ENCODE measurements around the gene SLCO4A1. TPM values are rescaled to one million over a fixed set of nuclear protein-coding genes. Genes with fewer than 3 reads are reported as not detected.
A peak's percentile ranks its signal among the peaks of the same experiment; 100 is the strongest.

Gene SLCO4A1
- total and polyA plus RNA-seq, 2 donors (not counting 1 experiment from before 2014, with no cell fraction given) = 2.1 to 79.5 TPM

DNA sequence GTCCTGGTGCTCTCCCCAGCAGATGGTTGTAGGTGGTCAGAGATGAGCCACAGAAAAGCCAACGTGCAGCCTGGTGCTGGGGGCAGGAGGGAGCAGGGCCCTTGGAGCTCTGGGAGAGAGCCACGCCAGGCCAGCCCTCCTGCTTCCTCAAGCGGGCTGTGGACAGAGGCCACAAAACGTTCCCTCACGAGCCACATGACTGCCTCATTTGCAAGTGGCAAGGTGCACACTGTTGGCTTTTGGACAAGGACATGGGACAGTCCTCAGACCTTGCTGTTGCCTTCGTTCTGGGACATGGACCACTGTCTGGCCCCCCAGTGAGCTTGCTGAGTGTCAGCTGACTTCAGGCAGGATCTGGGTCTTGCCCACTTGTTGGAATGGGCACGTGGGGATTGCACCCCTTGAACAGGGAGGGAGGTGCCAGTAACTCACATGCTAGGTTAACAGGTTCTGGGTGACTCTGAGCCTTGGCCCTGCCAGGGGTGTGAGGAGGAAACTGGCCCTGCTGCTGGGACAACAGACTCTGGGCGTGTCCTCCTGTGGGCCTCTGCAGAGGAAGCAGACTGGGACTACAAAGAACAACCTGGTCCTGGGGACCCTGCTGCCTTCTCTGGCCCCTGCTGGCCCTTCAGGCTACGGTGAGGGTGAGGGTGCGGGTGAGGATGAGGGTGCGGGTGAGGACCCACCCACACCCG lies 2.6 kb downstream of the SLCO4A1 start:
- CTCF ChIA-PET = interaction anchor here (6.3 kb wide), 1 partner anchor 19 kb away, joined by 58 read pairs; no protein-coding TSS in a partner anchor
- Histone ChIP-seq H3K9me3 (ENCODE audit: control extremely low read depth in 1 of 3, control insufficient read depth in 2 of 3, insufficient read depth in 1 of 3, low read length in 2 of 3) (no peaks in the 10 kb centered on the region), H3K36me3 (replicated peaks in 1 of 2; ENCODE audit: control extremely low read depth in 1 of 2, control insufficient read depth in 1 of 2, extremely low read depth in 1 of 2, insufficient read depth in 2 of 2, low read length in 1 of 2) (peaks cover 0 to 2% of the 10 kb centered on the region in 2 experiments), H3K9ac (ENCODE audit: low read length) (no peak overlapping the region), H3K27me3 (replicated peaks in 1 of 4; ENCODE audit: control extremely low read depth in 1 of 4, control insufficient read depth in 3 of 4, insufficient read depth in 4 of 4, low read length in 3 of 4) (peaks cover 0 to 3% (median 0%) of the 10 kb centered on the region in 4 experiments), H3K79me2 (ENCODE audit: control insufficient read depth, insufficient read depth, low read length) (peaks cover 68% of the 10 kb centered on the region), H3K4me3 (ENCODE audit: control extremely low read depth in 1 of 5, extremely low read depth in 1 of 5, insufficient read depth in 1 of 5, low read depth in 2 of 5, low read length in 4 of 5) (no peak overlapping the region), H4K20me1 (ENCODE audit: control insufficient read depth, insufficient read depth, low read length, poor library complexity, severe bottlenecking) (peaks cover 37% of the 10 kb centered on the region), H3K27ac (ENCODE audit: low read length in 2 of 2) (no peak overlapping the region), H2AFZ (ENCODE audit: insufficient read depth, low read depth, low read length, poor library complexity, severe bottlenecking) (no peak overlapping the region), H3K4me2 (replicated peaks; ENCODE audit: low read depth, low read length, poor library complexity, severe bottlenecking) (peak overlapping the region; percentile 33), H3K4me1 (ENCODE audit: control insufficient read depth in 2 of 2, insufficient read depth in 2 of 2, low read length in 2 of 2) (peaks cover 49 to 64% of the 10 kb centered on the region in 2 donors)
- POLR2A ChIA-PET = no interaction called here
- no peaks in the 10 kb centered on the region for H3K27me3 Mint-ChIP-seq
- TF ChIP-seq, protein P1, sequence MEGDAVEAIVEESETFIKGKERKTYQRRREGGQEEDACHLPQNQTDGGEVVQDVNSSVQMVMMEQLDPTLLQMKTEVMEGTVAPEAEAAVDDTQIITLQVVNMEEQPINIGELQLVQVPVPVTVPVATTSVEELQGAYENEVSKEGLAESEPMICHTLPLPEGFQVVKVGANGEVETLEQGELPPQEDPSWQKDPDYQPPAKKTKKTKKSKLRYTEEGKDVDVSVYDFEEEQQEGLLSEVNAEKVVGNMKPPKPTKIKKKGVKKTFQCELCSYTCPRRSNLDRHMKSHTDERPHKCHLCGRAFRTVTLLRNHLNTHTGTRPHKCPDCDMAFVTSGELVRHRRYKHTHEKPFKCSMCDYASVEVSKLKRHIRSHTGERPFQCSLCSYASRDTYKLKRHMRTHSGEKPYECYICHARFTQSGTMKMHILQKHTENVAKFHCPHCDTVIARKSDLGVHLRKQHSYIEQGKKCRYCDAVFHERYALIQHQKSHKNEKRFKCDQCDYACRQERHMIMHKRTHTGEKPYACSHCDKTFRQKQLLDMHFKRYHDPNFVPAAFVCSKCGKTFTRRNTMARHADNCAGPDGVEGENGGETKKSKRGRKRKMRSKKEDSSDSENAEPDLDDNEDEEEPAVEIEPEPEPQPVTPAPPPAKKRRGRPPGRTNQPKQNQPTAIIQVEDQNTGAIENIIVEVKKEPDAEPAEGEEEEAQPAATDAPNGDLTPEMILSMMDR (IDR thresholded peaks at IDR 0.05) = no peak
- no peak for TF ChIP-seq EZH2 (IDR thresholded peaks at IDR 0.05; ENCODE audit: borderline replicate concordance, insufficient read depth, low read depth, low read length, poor library complexity, severe bottlenecking)
- H3K4me3 Mint-ChIP-seq = peak overlapping the region; percentile 89
- peak overlapping the region; percentile 26 for H3K27ac Mint-ChIP-seq
- no peak for DNase-seq
- peaks cover 57% of the 10 kb centered on the region for H3K4me1 Mint-ChIP-seq
- ATAC-seq (ENCODE audit: low read depth) = no peak
- H3K9me3 Mint-ChIP-seq (ENCODE audit: insufficient read depth) = no peaks in the 10 kb centered on the region
- intact Hi-C loops (cut with micrococcal nuclease) = loop anchor here (10.0 kb wide), 1 partner anchor 340 kb away; the partner anchor contains the start of gene ADRM1
- WGBS (ENCODE audit: insufficient coverage) = 66% methylated on average over 9 of the region's 12 CpGs

DNA sequence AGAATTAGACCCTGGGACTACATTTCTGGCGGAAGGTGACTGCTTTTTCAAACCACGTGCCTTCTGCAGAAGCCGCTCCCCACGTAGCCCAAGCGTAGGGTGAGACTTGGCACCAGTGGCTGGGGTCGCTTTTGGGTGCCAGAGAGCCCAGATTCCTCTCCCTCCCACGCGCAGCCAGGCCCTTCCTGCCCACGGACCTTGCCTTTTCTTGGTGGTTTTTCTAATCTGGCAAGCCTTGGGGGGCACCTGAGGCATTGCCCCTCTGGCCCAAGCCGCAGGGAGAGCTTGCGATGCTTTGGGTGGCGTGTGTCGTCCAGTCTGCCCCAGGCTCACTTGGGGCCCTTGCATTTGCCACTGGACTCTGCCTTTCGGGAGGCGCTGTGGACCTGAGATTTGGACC lies 3.3 kb downstream of the SLCO4A1 start:
- no peak overlapping the region for H3K27ac Mint-ChIP-seq
- DNase-seq (no peak), ATAC-seq (ENCODE audit: low read depth) (no peak)
- H3K4me1 Mint-ChIP-seq = peaks cover 64% of the 10 kb centered on the region
- intact Hi-C loops (cut with micrococcal nuclease) = loop anchor here (10.0 kb wide), 1 partner anchor 341 kb away; the partner anchor contains the start of gene ADRM1
- H3K9ac ChIP-seq (ENCODE audit: low read length) = no peak overlapping the region
- peaks cover 0 to 8% of the 10 kb centered on the region in 2 experiments for H3K36me3 ChIP-seq (replicated peaks in 1 of 2; ENCODE audit: control extremely low read depth in 1 of 2, control insufficient read depth in 1 of 2, extremely low read depth in 1 of 2, insufficient read depth in 2 of 2, low read length in 1 of 2)
- ChIA-PET POLR2A (no interaction called here), CTCF (no interaction called here)
- no peak overlapping the region for H2AFZ ChIP-seq (ENCODE audit: insufficient read depth, low read depth, low read length, poor library complexity, severe bottlenecking)
- H3K9me3 Mint-ChIP-seq (ENCODE audit: insufficient read depth) = no peaks in the 10 kb centered on the region
- H4K20me1 ChIP-seq (ENCODE audit: control insufficient read depth, insufficient read depth, low read length, poor library complexity, severe bottlenecking) = peaks cover 44% of the 10 kb centered on the region
- H3K4me1 ChIP-seq (ENCODE audit: control insufficient read depth in 2 of 2, insufficient read depth in 2 of 2, low read length in 2 of 2) = peaks cover 55 to 70% of the 10 kb centered on the region in 2 donors
- H3K79me2 ChIP-seq (ENCODE audit: control insufficient read depth, insufficient read depth, low read length) = peaks cover 74% of the 10 kb centered on the region
- peaks cover 0 to 3% (median 0%) of the 10 kb centered on the region in 4 experiments for H3K27me3 ChIP-seq (replicated peaks in 1 of 4; ENCODE audit: control extremely low read depth in 1 of 4, control insufficient read depth in 3 of 4, insufficient read depth in 4 of 4, low read length in 3 of 4)
- H3K27me3 Mint-ChIP-seq = no peaks in the 10 kb centered on the region
- H3K27ac ChIP-seq (ENCODE audit: low read length in 2 of 2) = no peak overlapping the region
- no peak overlapping the region for H3K4me2 ChIP-seq (replicated peaks; ENCODE audit: low read depth, low read length, poor library complexity, severe bottlenecking)
- no peak overlapping the region for H3K4me3 Mint-ChIP-seq
- no peak overlapping the region for H3K4me3 ChIP-seq (ENCODE audit: control extremely low read depth in 1 of 5, extremely low read depth in 1 of 5, insufficient read depth in 1 of 5, low read depth in 2 of 5, low read length in 4 of 5)
- TF ChIP-seq, protein P1 (IDR thresholded peaks at IDR 0.05) = no peak
- no peak for TF ChIP-seq EZH2 (IDR thresholded peaks at IDR 0.05; ENCODE audit: borderline replicate concordance, insufficient read depth, low read depth, low read length, poor library complexity, severe bottlenecking)
- no peaks in the 10 kb centered on the region for H3K9me3 ChIP-seq (ENCODE audit: control extremely low read depth in 1 of 3, control insufficient read depth in 2 of 3, insufficient read depth in 1 of 3, low read length in 2 of 3)
- 91% methylated on average over 15 of the region's 15 CpGs for WGBS (ENCODE audit: insufficient coverage)

All from B cell (primary cell).